K562 (cell line): ENCODE measurements around the gene PACSIN1. TPM values are rescaled to one million over a fixed set of nuclear protein-coding genes. Genes with fewer than 3 reads are reported as not detected.

Experiments
- CC2D1A ChIP-seq: fragments of 450-650 bp; IDR thresholded peaks from 2 replicates; pipeline ENCODE4 v1.6.1; 2017; ENCODE audit warnings: mild to moderate bottlenecking
- CTCF ChIP-seq, 3 experiments: IDR thresholded peaks in 2 of 3; conservative IDR thresholded peaks in 1 of 3; 2 replicates each; pipeline ENCODE4 v1.5.1; 2011 to 2012; ENCODE audit warnings: low read length in 3 of 3, mild to moderate bottlenecking in 3 of 3, control low read depth in 2 of 3, improper control_type of control experiment in 1 of 3, inconsistent platforms in 1 of 3, low read depth in 1 of 3, mixed read lengths in 1 of 3, moderate library complexity in 1 of 3; ENCODE audit not compliant: insufficient read depth in 2 of 3
- DNMT1 ChIP-seq: fragments of 450-650 bp; IDR thresholded peaks from 2 replicates; pipeline ENCODE4 v1.6.1; 2016; ENCODE audit warnings: antibody characterized with exemption, mild to moderate bottlenecking
- HMGN3 ChIP-seq: IDR thresholded peaks from 2 replicates; pipeline ENCODE4 v1.6.1; 2011; ENCODE audit warnings: borderline replicate concordance, low read depth, mild to moderate bottlenecking, mixed read lengths, low read length; ENCODE audit not compliant: insufficient read length; ENCODE audit errors: extremely low read depth
- MXI1 ChIP-seq: IDR thresholded peaks from 2 replicates; pipeline ENCODE4 v1.6.1; 2011; ENCODE audit warnings: low read depth, mild to moderate bottlenecking, improper control_type of control experiment, low read length
- SREBF1 ChIP-seq: fragments of 150-350 bp; IDR thresholded peaks from 2 replicates; pipeline ENCODE4 v1.6.1; 2014; ENCODE audit warnings: antibody characterized with exemption, low read depth, low read length, borderline replicate concordance
- STAG1 ChIP-seq: sonication (generic); formaldehyde crosslinking; IDR thresholded peaks from 2 replicates; pipeline ENCODE4 v1.5.0; 2020; ENCODE audit warnings: missing genetic modification reagents, borderline replicate concordance
- TCF3 ChIP-seq: sonication (generic); formaldehyde crosslinking; IDR thresholded peaks from 2 replicates; pipeline ENCODE4 v1.4.0; 2020; ENCODE audit warnings: mild to moderate bottlenecking, missing genetic modification reagents
- TEAD1 ChIP-seq, 2 experiments: fragments of 450-650 bp in 1 of 2; sonication (generic) in 1 of 2; formaldehyde crosslinking; IDR thresholded peaks; 2 replicates each; pipeline versions ENCODE4 v1.4.0 to v1.8.0; 2020 to 2022; ENCODE audit warnings: mild to moderate bottlenecking in 2 of 2, missing genetic modification reagents in 1 of 2
- WHSC1 ChIP-seq: IDR thresholded peaks from one replicate; pipeline ENCODE4 v1.6.1; 2012; ENCODE audit warnings: low read length, control low read depth, inconsistent platforms
- ZKSCAN3 ChIP-seq: fragments of 250-450 bp; sonication (Bioruptor Pico); IDR thresholded peaks from 2 replicates; pipeline ENCODE4 v1.4.0; 2020
- polyA plus RNA-seq, 8 experiments: library from polyadenylated mRNA; depleted of rRNA in 4 of 8; stranded (reverse) in 5 of 8; unstranded in 3 of 8; fragments of >200 nt; fragmentation: Nextera tagmentation in 2 of 8; fragmentation: Illumina TruSeq in 1 of 8; extraction: Ambion mirVana in 2 of 8; extraction: Trizol in 1 of 8; gene quantifications; 2 replicates each; pipeline versions ENCODE4 v1.2.1 to v1.2.3, GENCODE V29; 2011 to 2014; ENCODE audit warnings: inconsistent platforms in 1 of 8, missing spikeins in 1 of 8
- total RNA-seq, 7 experiments: library from RNA; depleted of rRNA in 6 of 7; stranded (reverse); fragments of >200 nt in 6 of 7; fragmentation: Illumina TruSeq in 2 of 7; extraction: Trizol in 2 of 7; gene quantifications; 2 replicates each; pipeline versions ENCODE4 v1.2.1 to v1.2.3, GENCODE V29; 2011 to 2021; ENCODE audit warnings: low replicate concordance in 1 of 7
- TF ChIP-seq, protein P1 (sequence below): fragments of 450-650 bp; IDR thresholded peaks from 2 replicates; pipeline ENCODE4 v1.6.1; 2018; ENCODE audit warnings: mild to moderate bottlenecking, low read depth; ENCODE audit not compliant: partially characterized antibody
- TF ChIP-seq, protein P2 (sequence below): fragments of 450-650 bp; IDR thresholded peaks from 2 replicates; pipeline ENCODE4 v1.6.1; 2017; ENCODE audit warnings: mild to moderate bottlenecking, moderate library complexity

PACSIN1 gene
- total and polyA plus RNA-seq, 9 of the 15 experiments (the other 6 are each of a cell fraction or from before 2014, with no cell fraction given) = 0.01 to 1.7 (median 0.45) TPM

GRCh38 chr6:34514593-34515472, 49.0 kb downstream of the PACSIN1 start (continued):
- TF ChIP-seq CTCF (IDR thresholded peaks at IDR 0.05 in 2 of 3, conservative IDR thresholded peaks at IDR 0.05 in 1 of 3; ENCODE audit: insufficient read depth in 2 of 3, low read depth in 1 of 3, low read length in 3 of 3) = peak; percentile 54 to 65 (median 64)
- TF ChIP-seq, protein P1, sequence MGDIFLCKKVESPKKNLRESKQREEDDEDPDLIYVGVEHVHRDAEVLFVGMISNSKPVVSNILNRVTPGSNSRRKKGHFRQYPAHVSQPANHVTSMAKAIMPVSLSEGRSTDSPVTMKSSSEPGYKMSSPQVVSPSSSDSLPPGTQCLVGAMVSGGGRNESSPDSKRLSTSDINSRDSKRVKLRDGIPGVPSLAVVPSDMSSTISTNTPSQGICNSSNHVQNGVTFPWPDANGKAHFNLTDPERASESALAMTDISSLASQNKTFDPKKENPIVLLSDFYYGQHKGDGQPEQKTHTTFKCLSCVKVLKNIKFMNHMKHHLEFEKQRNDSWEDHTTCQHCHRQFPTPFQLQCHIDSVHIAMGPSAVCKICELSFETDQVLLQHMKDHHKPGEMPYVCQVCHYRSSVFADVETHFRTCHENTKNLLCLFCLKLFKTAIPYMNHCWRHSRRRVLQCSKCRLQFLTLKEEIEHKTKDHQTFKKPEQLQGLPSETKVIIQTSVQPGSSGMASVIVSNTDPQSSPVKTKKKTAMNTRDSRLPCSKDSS = no peak
- no peak for TF ChIP-seq WHSC1
- no peak for TF ChIP-seq ZKSCAN3 (CRISPR knock-in tag)
- 0 out of 2 replicates have a peak, but pooled peaks have one; percentile 17 for TF ChIP-seq MXI1
- no peak for TF ChIP-seq CC2D1A
- peak; percentile 38; the same call in 1 of the 2 replicates for TF ChIP-seq STAG1 (CRISPR knock-in tag)
- TF ChIP-seq TEAD1 (CRISPR knock-in tag; IDR thresholded peaks at IDR 0.05) = no peak
- no peak for TF ChIP-seq DNMT1
- TF ChIP-seq, protein P2, sequence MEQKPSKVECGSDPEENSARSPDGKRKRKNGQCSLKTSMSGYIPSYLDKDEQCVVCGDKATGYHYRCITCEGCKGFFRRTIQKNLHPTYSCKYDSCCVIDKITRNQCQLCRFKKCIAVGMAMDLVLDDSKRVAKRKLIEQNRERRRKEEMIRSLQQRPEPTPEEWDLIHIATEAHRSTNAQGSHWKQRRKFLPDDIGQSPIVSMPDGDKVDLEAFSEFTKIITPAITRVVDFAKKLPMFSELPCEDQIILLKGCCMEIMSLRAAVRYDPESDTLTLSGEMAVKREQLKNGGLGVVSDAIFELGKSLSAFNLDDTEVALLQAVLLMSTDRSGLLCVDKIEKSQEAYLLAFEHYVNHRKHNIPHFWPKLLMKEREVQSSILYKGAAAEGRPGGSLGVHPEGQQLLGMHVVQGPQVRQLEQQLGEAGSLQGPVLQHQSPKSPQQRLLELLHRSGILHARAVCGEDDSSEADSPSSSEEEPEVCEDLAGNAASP = no peak
- TF ChIP-seq HMGN3 = peak; percentile 4
- TF ChIP-seq SREBF1 = no peak
- TF ChIP-seq TCF3 (CRISPR knock-in tag) = no peak
